ENCODE measurements around the gene SIGMAR1. TPM values are rescaled to one million over a fixed set of nuclear protein-coding genes. Genes with fewer than 3 reads are reported as not detected.

The SIGMAR1 gene
- polyA plus RNA-seq, 1 donor from 2014 or later = 52.5 TPM

DNA sequence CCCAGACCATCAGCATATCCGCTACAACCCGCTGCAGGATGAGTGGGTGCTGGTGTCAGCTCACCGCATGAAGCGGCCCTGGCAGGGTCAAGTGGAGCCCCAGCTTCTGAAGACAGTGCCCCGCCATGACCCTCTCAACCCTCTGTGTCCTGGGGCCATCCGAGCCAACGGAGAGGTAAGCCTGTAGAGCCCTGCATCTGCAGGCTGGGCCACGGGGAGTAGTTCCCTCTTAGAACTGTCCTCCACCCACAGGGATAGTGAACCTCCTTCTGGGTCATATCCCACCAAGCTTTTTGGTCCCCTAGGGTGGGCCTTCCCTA is 9.5 kb upstream of the SIGMAR1 start:
- H3K9me2 ChIP-seq (ENCODE audit: insufficient read depth, low read length) = no peaks in the 10 kb centered on the region
- H3K36me3 ChIP-seq (ENCODE audit: insufficient read depth, low read length) = no peaks in the 10 kb centered on the region
- H3F3A ChIP-seq (ENCODE audit: insufficient read depth, low read length, poor library complexity, severe bottlenecking) = no peaks in the 10 kb centered on the region
- H3K9me3 ChIP-seq (ENCODE audit: low read length) = no peaks in the 10 kb centered on the region
- peak overlapping the region; percentile 91 for H2AFZ ChIP-seq (ENCODE audit: low read depth, low read length)
- H3K4me3 ChIP-seq (ENCODE audit: low read length) = peak overlapping the region; percentile 84
- H3K9ac ChIP-seq (ENCODE audit: low read length) = peak overlapping the region; percentile 90
- H3K27ac ChIP-seq (ENCODE audit: low read length) = peak overlapping the region; percentile 89
- peak overlapping the region; percentile 95 for H3K4me2 ChIP-seq (ENCODE audit: low read length)
- no peaks in the 10 kb centered on the region for H4K20me1 ChIP-seq (ENCODE audit: insufficient read depth)
- no peaks in the 10 kb centered on the region for H3K27me3 ChIP-seq (ENCODE audit: insufficient read depth, low read depth, low read length)
- H3K79me2 ChIP-seq (replicated peaks; ENCODE audit: insufficient read depth, low read length) = no peaks in the 10 kb centered on the region
- TF ChIP-seq RAD21 (conservative IDR thresholded peaks at IDR 0.05) (no peak), EP300 (conservative IDR thresholded peaks at IDR 0.05; ENCODE audit: poor library complexity, severe bottlenecking) (no peak), SMC3 (conservative IDR thresholded peaks at IDR 0.05; ENCODE audit: poor library complexity) (no peak), TAF1 (IDR thresholded peaks at IDR 0.05; ENCODE audit: low read depth) (no peak), EZH2 (IDR thresholded peaks at IDR 0.05; ENCODE audit: borderline replicate concordance, insufficient read depth, low read length, poor library complexity, severe bottlenecking) (no peak), MXI1 (conservative IDR thresholded peaks at IDR 0.05; ENCODE audit: poor library complexity, severe bottlenecking) (no peak), POLR2AphosphoS5 (IDR thresholded peaks at IDR 0.05) (no peak)
- TF ChIP-seq, protein P1, sequence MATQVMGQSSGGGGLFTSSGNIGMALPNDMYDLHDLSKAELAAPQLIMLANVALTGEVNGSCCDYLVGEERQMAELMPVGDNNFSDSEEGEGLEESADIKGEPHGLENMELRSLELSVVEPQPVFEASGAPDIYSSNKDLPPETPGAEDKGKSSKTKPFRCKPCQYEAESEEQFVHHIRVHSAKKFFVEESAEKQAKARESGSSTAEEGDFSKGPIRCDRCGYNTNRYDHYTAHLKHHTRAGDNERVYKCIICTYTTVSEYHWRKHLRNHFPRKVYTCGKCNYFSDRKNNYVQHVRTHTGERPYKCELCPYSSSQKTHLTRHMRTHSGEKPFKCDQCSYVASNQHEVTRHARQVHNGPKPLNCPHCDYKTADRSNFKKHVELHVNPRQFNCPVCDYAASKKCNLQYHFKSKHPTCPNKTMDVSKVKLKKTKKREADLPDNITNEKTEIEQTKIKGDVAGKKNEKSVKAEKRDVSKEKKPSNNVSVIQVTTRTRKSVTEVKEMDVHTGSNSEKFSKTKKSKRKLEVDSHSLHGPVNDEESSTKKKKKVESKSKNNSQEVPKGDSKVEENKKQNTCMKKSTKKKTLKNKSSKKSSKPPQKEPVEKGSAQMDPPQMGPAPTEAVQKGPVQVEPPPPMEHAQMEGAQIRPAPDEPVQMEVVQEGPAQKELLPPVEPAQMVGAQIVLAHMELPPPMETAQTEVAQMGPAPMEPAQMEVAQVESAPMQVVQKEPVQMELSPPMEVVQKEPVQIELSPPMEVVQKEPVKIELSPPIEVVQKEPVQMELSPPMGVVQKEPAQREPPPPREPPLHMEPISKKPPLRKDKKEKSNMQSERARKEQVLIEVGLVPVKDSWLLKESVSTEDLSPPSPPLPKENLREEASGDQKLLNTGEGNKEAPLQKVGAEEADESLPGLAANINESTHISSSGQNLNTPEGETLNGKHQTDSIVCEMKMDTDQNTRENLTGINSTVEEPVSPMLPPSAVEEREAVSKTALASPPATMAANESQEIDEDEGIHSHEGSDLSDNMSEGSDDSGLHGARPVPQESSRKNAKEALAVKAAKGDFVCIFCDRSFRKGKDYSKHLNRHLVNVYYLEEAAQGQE (IDR thresholded peaks at IDR 0.05; ENCODE audit: borderline replicate concordance) = no peak
- TF ChIP-seq, protein P2, sequence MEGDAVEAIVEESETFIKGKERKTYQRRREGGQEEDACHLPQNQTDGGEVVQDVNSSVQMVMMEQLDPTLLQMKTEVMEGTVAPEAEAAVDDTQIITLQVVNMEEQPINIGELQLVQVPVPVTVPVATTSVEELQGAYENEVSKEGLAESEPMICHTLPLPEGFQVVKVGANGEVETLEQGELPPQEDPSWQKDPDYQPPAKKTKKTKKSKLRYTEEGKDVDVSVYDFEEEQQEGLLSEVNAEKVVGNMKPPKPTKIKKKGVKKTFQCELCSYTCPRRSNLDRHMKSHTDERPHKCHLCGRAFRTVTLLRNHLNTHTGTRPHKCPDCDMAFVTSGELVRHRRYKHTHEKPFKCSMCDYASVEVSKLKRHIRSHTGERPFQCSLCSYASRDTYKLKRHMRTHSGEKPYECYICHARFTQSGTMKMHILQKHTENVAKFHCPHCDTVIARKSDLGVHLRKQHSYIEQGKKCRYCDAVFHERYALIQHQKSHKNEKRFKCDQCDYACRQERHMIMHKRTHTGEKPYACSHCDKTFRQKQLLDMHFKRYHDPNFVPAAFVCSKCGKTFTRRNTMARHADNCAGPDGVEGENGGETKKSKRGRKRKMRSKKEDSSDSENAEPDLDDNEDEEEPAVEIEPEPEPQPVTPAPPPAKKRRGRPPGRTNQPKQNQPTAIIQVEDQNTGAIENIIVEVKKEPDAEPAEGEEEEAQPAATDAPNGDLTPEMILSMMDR (IDR thresholded peaks at IDR 0.05; ENCODE audit: poor library complexity, severe bottlenecking) = no peak

DNA sequence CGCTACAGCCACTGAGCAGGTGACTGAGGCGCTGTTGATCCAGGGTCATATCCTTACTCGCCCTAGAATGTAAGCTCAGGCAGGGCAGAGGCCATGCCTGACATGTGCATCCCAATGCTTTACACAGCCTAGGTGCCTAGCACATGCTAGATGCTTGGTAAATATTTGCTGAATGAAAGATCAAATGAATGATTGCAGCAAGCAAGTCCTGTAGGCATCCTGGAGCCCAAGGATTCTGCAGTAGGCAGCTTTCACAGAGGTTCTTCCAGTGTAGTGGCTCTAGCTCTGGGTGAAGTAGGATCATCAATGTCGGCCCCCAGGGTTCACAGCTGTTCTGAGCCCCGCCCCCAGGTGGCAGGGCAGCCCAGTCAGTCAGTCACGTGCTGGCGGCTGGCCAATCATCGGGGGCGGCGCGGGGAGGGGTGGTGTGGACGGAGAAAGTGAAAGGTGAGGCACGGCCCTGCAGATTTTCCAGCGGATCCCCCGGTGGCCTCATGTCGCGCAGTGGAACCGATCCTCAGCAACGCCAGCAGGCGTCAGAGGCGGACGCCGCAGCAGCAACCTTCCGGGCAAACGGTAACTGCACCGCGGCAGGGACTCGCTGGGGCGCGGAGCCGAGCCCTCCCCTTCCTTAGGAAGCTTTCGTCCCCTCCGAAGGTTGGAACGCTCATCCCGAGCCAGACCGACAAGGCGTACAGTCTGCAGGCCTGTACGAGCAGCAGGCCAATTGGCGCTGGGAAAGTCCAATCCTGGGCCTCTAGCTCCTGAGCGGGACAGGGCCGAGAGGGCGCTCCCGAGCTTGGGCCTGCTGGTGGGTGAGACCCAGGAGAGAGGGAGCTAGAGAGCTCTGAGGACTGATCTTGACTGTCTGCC is 8.9 kb upstream of the SIGMAR1 start, which contains the start of gene GALT:
GALT (plus strand) TSS at position 465 of the 873 bp plus-strand sequence; CDS start at position 495, 30 bp downstream.
- H3K36me3 ChIP-seq (ENCODE audit: insufficient read depth, low read length) = no peaks in the 10 kb centered on the region
- no peaks in the 10 kb centered on the region for H3K9me2 ChIP-seq (ENCODE audit: insufficient read depth, low read length)
- H2AFZ ChIP-seq (ENCODE audit: low read depth, low read length) = peak within 1 kb of the TSS; percentile 91
- TF ChIP-seq MXI1 (conservative IDR thresholded peaks at IDR 0.05; ENCODE audit: poor library complexity, severe bottlenecking) (peak; percentile 66), POLR2AphosphoS5 (IDR thresholded peaks at IDR 0.05) (peak; percentile 89), RAD21 (conservative IDR thresholded peaks at IDR 0.05) (peak; percentile 7), TAF1 (IDR thresholded peaks at IDR 0.05; ENCODE audit: low read depth) (peak; percentile 81), EZH2 (IDR thresholded peaks at IDR 0.05; ENCODE audit: borderline replicate concordance, insufficient read depth, low read length, poor library complexity, severe bottlenecking) (no peak), EP300 (conservative IDR thresholded peaks at IDR 0.05; ENCODE audit: poor library complexity, severe bottlenecking) (no peak), SMC3 (conservative IDR thresholded peaks at IDR 0.05; ENCODE audit: poor library complexity) (peak; percentile 56)
- TF ChIP-seq, protein P2 (IDR thresholded peaks at IDR 0.05; ENCODE audit: poor library complexity, severe bottlenecking) = peak; percentile 75
- TF ChIP-seq, protein P1 (IDR thresholded peaks at IDR 0.05; ENCODE audit: borderline replicate concordance) = peak; percentile 79
- H3K4me3 ChIP-seq (ENCODE audit: low read length) = peak within 1 kb of the TSS; percentile 84
- no peaks in the 10 kb centered on the region for H3K27me3 ChIP-seq (ENCODE audit: insufficient read depth, low read depth, low read length)
- H3K4me2 ChIP-seq (ENCODE audit: low read length) = peak within 1 kb of the TSS; percentile 95
- H3F3A ChIP-seq (ENCODE audit: insufficient read depth, low read length, poor library complexity, severe bottlenecking) = no peaks in the 10 kb centered on the region
- no peaks in the 10 kb centered on the region for H3K79me2 ChIP-seq (replicated peaks; ENCODE audit: insufficient read depth, low read length)
- H3K9me3 ChIP-seq (ENCODE audit: low read length) = no peaks in the 10 kb centered on the region
- peak within 1 kb of the TSS; percentile 89 for H3K27ac ChIP-seq (ENCODE audit: low read length)
- no peaks in the 10 kb centered on the region for H4K20me1 ChIP-seq (ENCODE audit: insufficient read depth)
- peak within 1 kb of the TSS; percentile 90 for H3K9ac ChIP-seq (ENCODE audit: low read length)
